GM19351 (cell line): Measurements from ENCODE around the gene PNPO.
"Not testable (repeated sequence)": the region's sequence is repeated elsewhere in the genome, so short reads cannot be mapped to it uniquely, and the experiment has no call there.

Experiments used
- ATAC-seq: cut with Tn5 transposase; IDR thresholded peaks from one replicate; pipeline ENCODE4 v1.9.1; 2021; ENCODE audit warnings: mild to moderate bottlenecking, moderate library complexity; ENCODE audit not compliant: unreplicated experiment

Gene PNPO

DNA sequence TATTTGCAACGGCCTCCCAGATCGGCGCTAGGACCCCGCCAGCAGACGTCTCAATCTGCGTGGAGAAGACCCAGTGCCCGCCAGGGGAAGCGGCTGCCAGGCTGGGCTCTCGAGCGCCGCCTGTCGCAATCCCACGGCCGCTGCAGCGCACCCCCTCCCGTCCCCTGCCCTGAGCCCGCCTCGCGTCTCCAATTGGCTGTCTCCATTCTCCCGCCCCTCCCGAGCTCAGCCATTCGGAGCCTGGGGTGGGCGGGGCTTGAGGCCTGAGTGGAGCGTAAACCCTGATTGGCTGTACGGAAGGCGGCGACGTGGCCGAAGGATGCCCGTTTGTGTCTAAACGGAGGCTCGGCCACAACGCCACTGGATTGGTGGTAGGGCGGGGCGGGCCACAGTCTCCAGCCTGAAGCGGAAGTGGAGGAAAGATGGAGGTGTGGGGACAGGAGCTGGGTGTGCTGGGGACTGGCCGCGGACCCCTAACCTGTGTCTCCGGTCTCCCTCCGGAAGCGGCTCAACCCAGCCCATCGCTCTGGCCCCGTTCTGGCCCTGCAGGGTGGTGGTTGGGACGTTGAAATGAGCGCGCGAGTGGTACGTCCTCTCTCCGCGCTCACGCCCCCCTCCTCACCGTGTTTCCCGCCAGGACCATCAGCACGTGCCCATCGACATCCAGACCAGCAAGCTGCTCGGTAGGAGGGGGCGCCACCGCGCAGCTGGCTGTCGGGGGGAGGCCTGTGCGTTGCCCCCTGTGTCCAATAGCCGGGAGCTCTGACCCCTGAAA lies 29.5 kb downstream of the PNPO start, which contains the start of gene CDK5RAP3:
TSS of gene CDK5RAP3 (plus strand) at position 389 of the 775 bp plus-strand sequence. CDS start at position 423, 34 bp downstream.
- peak; percentile 95 for ATAC-seq

- ATAC-seq = no peak
These were observed 32.2 kb downstream of the PNPO start for GRCh38 chr17:47973541-47973940.

DNA sequence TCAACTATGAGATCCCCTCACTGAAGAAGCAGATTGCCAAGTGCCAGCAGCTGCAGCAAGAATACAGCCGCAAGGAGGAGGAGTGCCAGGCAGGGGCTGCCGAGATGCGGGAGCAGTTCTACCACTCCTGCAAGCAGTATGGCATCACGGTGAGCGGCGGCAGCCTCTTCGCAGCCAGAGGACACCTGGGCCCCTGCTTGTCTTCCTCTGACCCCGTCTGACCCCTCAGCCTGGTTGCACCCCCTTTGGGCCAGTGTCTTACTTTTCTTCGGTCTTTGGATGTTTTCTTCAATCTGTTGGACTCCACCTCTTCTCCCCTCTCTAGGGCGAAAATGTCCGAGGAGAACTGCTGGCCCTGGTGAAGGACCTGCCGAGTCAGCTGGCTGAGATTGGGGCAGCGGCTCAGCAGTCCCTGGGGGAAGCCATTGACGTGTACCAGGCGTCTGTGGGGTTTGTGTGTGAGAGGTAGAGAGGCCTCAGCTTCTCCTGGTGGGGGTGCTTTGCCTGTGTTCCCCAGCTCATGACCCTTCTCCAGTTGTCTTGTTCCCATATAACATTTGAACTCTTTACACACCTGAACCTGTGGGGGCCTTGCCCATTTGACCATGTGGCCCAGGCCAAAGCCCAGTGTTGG lies 33.9 kb downstream of the PNPO start:
- no peak for ATAC-seq

GRCh38 chr17:47975823-47976205 lies 34.4 kb downstream of the PNPO start:
- ATAC-seq = no peak

DNA sequence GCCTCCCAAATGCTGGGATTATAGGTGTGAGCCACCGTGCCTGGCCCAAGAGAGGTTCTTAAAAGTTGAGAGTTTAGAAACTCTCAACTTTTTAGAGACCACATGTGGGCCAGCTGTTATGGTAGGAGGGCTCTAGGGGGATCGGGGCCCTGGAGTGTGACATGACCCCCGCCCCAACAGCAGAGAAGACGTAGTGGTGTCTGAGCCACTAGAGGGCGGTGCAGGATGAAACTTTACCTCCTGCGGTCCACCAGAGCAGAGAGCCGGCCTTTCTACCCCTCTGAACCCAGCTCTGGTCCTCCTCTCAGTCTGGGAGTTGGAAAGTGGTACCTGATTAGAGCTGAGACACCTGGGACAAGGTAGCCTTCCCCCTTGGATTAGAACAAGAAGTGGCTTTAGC lies 37.0 kb downstream of the PNPO start:
- no peak for ATAC-seq

DNA sequence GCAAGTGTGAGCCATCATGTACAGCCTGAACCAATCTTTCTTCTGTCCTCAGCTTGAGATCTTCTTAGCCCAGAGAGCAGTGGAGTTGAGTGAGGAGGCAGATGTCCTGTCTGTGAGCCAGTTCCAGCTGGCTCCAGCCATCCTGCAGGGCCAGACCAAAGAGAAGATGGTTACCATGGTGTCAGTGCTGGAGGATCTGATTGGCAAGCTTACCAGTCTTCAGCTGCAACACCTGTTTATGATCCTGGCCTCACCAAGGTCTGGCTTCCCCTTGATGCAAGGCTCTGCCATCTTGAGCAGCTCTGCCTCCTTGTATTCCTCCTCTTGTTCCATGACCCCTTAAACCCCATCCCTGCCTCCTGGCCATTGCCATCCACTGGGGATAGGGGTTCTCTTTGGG lies 39.2 kb downstream of the PNPO start:
- no peak for ATAC-seq

DNA sequence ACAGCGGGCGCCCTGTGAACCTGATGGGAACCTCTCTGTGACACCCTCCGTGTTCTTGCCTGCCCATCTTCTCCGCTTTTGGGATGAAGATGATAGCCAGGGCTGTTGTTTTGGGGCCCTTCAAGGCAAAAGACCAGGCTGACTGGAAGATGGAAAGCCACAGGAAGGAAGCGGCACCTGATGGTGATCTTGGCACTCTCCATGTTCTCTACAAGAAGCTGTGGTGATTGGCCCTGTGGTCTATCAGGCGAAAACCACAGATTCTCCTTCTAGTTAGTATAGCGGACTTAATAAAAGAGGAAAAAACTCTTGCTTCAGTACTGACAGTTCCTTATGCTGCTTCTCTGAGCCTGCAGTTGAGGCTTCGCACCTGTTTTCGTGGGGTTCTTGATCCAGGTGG lies 40.1 kb downstream of the PNPO start:
- ATAC-seq = no peak

DNA sequence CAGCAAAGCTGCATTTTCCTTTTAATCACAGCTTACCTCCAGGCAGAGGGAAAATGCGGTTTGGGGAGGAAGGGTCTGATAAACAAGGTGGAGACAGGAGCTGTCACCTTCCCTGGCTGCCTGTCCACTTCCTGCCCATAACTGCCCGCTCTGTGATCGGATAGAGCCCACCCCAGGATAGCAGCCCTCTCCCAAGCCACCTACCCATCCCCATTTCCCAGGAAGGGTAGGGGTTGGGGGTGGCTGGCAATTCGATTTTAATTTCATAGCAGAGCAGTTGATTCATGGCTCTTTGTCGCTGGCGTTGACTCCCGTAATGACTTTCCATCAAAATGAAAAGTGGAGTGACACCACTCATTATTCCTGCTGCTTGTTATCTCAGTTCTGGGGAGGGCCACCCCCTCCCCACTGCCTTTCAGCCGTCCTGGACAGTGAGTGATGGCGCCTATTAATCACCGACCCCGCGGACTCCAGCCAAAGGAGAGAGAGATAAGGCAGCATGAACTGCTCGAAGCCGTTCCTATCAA lies 40.8 kb downstream of the PNPO start:
- ATAC-seq = no peak

DNA sequence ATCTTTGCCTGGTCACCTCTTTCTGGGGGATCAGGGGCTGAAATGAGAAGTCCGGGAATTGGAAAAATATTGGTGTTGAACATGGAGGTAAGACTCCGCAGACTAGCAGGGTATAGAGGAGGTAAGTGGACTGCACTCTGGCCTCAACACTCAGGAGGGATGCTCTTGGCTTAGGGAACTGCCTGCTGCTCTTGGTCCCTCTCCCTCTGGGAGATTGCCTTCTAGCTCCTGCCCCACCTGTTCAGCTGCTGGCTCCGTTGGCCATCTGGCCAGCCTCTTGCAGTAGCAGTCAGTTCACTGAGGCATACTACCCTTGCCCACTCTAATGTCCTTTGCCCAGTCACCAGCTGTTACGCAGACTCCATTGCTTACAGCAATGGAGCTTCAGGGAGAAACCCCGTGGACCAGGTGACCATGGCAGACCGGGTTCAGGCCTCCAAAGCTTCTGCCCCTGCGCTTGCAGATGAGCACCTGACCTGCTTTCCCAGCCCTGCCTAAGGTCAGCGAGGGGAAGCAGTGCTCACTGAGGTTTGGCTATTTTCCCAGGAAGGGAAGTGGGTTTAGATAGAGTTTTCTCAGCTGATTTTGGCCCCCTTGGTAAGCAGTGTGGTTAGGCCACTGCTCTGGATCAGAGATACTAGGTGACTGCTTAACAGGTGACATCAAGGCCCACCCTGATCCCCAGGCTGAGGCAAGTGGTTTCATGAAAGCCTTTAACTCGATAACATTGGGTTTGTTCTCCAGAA lies 41.4 kb downstream of the PNPO start:
- no peak for ATAC-seq

DNA sequence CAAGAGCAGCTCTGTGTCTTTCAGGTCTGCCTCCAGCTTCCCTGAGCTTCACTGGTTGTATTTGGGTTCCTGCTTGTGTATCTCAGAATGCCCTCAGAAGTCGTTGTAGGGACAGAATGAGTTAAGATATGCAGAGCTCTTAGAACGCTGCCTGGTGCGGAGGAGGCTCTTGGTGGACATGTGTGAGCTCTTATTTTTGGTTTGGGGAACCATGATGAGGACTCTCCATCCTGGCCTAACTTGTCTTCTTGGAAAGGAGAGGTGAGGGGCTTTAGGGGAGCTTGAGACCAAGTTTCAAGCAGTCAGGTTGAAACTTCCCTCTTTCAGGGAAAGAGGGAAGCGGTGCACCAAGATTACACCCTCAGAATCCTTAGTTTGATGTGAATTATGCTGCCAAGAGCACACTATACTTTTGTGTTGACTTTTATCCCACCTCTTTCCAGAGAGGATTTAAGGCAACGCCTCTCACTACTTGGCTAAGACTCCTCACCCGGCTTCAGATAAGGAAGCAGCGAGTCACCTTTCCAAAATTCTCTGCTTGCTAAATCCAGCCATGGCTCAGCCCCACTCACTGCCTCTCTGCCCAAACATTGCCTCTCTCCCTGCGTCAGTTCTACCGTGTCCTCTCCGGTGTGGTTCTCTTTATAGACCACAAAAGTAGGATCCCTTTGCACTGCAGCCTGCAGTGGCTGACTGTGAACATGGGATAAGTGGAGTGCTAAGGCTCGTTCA lies 42.3 kb downstream of the PNPO start:
- no peak for ATAC-seq

- ATAC-seq = no peak
These were observed 45.1 kb downstream of the PNPO start for GRCh38 chr17:47986520-47986919.

- no peak for ATAC-seq
These were observed 46.0 kb downstream of the PNPO start for GRCh38 chr17:47987240-47987835.

- not testable (repeated sequence) for ATAC-seq
These were observed 47.1 kb downstream of the PNPO start for GRCh38 chr17:47988445-47988844.

GRCh38 chr17:47989159-47989558 lies 47.8 kb downstream of the PNPO start:
- no peak for ATAC-seq

- no peak for ATAC-seq
These were observed 48.3 kb downstream of the PNPO start for GRCh38 chr17:47989700-47990099.

GRCh38 chr17:47990962-47991731 lies 49.8 kb downstream of the PNPO start:
- ATAC-seq = no peak

- ATAC-seq = no peak
These were observed 50.8 kb downstream of the PNPO start for GRCh38 chr17:47992216-47992615.

GRCh38 chr17:47993031-47993564 lies 51.7 kb downstream of the PNPO start:
- ATAC-seq = no peak

DNA sequence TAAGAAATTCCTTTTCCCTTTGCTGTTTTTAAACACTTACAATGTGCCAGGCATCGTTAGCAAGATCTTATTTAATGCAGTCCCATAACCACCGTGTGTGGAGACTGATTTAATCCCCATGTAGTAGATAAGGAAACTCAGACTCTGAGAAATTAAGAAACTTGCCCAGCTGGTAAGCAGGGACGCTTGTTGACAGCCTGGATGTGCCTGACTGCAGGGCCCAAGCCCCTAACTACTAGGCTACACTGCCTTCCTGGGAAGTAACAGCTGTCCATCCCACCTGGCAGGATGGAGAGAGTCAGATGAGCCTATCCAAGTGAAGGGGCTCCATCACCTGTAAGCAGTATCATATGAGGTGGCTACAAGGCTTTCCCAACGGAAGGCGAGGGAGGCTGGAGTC lies 52.6 kb downstream of the PNPO start:
- ATAC-seq = no peak
